GM18909 (cell line): ENCODE measurements around the gene NEU3.
"Not testable (repeated sequence)": the region's sequence is repeated elsewhere in the genome, so short reads cannot be mapped to it uniquely, and the experiment has no call there.

Experiments used
- ATAC-seq: cut with Tn5 transposase; IDR thresholded peaks from one replicate; pipeline ENCODE4 v1.9.1; 2021; ENCODE audit warnings: mild to moderate bottlenecking; ENCODE audit not compliant: unreplicated experiment, poor library complexity

Gene NEU3

DNA sequence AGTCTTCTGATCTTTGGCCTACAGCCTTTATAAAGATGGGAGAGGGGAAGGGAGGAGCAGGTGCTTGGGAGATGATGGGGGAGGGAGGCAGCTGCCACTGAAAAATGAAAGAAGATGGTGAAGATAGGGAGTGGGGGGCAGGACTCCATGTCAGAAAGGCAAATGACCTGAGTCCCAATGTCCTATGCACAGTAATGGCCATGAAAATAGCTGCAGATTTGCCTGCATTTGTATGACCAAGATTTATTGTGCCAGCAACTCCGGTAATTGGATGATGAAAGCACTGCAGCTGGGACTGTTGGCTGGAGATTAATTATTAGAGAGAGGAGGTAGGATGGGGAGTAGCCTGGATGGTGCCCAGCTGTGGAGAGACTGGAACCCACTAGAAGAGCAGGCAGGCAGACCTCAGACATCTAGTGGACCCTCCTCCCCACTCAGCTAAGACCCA, 36.1 kb downstream of the NEU3 start:
- no peak for ATAC-seq

DNA sequence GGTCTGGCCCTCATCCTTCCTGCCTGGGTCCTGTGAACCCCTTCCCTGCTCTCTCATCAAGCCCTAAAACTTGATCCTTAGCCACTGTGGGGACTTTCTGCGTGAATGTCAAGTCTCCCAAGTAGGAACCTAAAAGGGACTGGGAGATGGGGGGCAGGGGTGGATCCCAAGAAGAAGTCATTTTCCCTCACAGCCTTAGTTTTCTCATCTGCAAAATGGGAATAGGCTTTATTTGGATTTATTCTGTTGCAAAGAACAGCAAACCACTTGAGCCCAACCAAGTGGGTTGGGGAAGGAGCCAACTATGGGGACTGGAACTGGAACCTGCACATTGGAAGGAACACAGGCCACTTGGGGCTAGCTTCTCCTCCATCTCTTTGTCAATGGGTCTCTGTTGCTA, 36.8 kb downstream of the NEU3 start:
- ATAC-seq: no peak

DNA sequence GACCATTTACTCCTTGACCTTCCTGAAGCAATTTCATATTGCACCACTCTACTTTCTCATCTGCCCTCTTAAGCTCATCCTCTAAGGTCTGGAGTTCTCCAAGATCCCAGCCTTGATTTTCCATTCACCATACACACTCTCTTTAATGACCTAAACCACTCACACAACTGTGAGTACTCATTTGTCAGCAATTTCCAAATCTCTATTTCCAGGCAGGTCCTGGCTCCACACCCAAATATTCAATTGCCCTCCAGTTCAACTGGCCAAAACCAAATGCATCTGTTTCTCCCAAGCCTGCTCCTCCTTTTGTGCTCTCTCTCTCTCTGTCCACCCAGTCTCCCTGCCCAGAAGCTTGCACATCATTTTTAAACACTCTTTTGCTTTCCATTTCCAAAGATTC, 39.6 kb downstream of the NEU3 start:
- ATAC-seq: no peak

DNA sequence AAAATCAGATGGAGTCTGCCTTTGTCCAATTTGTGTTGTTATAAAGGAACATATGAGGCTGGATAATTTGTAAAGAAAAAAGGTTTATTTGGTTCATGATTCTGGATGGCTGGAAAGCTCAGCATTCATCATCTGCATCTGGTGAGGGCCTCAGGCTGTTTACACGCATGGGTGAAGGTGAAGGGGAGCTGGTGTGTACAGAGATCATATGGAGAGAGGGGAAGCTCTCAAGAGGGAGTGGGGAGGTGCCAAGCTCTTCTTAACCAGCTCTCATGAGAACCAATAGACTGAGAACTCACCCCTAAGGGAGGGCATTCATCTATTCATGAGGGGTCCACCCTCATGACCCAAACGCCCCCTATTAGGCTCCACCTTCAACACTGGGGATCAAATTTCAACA, 40.0 kb downstream of the NEU3 start:
- ATAC-seq: no peak

DNA sequence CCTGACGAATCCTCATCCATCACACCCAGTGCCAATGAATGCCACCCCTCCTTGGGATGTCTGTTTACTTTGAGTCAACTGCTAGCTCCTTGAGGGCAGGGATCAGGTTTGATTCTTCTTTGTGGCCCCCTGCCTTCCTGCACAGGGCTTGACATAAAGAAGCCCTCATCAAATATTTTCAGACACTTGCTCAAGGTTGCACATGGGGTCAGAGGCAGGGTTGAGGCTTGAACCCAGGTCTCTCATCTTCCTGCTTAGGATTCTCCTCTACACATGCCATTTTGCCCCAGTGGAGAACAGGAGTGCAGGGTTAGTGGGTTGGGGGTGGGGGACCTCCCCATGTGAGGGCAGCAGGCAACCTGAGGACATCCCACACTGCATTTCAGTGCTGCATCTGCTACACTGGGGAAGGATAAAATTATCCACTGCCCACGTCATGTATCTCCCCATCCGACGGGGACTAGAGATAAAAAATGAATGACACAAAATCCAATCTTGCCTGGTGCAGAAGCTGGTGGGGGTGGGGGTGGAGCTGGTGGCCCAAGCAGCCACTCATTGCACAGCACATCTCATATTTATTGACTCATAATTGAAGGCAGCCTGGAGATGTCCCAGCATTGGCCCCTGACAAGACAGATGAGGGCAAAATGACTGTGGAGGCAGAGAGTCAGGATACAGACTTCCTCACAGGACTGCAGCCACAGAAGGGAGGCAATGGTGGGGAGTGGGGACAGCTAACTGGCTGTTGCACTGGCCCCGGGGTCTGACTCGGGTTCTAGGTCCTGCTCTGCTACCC, 41.3 kb downstream of the NEU3 start:
- ATAC-seq: no peak

DNA sequence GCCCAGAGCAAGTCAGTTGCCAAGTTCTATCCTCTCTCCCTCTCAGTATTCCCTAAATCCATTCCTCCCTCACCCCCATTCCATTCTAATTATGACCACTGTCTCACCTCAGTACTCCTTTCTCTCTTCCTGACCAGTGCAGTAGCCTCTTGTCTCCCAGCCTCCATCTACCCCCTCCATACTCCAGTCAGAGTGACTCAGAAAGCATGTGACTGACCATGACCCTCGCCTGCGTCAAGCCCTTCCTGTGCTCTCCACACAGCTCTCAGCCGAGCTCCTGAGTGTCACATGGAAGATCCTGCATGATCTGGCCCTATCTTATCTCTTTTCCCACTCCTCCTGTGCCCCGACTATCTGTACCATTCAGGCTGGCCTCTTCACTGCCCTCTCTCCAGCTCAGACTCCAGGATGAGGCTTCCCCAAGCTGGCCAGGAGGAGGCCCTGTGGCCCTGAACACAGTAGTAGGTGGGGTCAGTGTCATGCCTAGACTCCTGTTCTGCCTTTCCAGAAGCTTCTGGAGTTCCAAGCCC, 42.6 kb downstream of the NEU3 start:
- no peak for ATAC-seq

DNA sequence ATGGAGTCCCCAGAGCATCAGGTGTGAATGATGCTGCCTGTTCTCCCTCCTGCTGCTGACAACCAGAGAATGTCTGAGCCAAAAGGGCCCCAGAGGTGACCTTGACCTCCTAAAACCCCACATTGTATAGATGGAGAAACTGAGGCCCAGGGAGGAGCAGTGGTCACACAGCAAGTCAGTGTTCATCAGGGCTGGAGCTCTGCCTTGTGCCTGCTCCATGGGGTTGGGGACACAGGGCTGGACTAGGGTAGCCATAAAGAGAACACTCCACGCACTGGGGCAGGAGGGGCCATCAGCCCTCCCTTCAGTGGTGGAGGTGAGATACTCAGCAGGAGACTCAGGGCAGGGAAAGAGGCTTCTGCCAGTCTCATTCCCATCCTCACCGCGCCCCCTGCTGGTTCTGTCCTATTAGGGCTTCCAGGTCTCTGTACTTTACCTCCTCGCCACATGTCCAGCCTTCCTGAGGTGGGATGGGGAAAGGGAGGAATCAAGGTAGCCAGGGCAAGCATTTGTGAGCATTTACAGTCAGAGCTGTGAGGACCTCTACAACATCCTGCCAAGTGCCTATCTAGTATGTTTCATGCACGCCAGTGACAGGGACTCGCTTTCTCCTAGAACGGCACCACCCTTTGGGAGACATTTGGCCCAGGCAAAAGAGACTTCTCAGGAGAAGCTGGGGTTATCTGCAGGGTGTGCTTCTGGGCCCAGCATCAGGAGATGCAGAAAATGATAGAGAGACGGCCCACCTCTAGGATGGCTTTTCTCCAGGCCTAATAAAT, 43.2 kb downstream of the NEU3 start:
- no peak for ATAC-seq

DNA sequence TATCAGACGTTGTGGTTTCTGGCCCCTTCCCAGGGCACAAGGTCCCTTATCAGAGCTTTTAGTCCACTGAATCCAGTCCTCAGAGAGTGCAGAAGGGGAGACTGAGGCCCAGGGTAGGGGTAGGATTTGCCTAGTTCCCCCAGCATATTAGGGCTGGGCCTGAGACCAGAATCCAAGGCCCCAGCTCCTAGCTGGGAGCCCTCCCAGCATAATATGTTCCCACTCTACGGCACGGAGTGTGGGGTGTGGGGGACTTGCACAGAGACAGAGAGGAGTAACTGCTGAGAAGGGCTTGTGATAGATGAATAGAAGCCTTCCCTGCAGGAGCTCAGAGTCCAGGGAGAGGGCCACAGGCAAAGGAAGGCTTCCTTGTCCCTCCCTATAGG, 43.8 kb downstream of the NEU3 start:
- no peak for ATAC-seq

DNA sequence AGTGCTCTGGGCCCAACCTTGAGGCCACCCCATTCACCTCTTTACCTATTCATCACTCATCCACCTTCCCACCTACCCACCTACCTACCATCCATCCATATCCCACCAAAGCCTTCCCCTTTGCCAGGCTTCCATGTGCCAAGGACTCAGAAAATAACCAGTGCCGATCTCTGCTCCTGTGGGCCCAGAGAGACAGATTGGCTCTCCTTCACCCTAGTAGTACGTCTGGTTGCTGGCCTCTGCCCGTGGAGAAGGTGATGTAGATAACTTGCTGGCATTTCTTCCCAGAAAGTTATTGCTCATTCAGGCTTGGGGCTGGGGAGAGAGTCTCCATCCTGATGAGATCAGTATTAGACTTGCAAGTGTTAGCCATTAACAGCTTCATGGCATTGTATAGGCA, 45.2 kb downstream of the NEU3 start:
- ATAC-seq: no peak

DNA sequence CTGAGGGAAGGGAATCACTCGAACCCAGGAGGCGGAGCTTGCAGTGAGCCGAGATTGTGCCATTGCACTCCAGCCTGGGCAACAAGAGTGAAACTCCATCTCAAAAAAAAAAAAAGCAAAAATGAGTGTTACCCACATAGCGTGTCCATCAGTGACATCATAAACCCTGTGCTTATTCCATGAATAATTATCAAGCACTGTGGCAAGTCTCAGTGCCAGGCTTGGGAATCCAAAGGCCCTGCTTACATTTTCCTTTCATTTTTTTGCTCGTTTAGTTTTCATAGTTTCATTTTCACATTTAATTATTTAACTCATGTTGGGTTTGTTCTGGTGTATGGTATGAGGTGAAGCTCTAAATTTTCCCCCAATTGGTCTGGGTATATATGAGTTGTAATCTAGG, 46.5 kb downstream of the NEU3 start:
- no peak for ATAC-seq

DNA sequence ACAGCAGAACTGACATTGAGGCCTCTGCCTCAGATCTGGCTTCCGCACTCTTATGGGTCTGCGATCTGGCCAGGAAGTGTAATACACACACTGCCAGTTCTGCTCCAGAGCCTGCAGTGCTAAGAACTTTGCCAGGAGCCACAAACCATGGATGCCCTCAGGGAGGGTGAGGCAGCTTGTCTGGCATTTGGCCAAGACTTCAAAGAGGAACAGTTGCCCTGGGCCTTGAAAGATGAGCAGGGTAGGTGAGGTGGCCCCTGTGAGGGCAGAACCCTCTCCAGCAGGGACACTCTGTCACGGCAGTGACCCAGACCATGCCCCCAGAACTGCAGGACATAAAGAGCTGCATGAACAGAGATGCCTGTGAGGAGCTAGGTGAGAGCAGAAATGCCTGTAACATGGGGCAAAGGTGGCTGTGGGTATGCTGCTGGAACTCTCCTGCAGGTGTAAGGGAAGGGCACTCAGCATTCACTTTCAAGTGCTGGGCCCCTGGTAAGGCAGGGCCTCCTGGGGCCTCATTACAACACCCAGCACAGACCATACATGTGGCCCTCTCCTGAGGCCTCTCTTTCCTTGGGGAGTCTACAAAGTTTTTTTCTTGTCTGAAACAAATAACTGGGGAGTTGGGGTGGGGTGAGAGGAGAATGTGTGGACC, 47.3 kb downstream of the NEU3 start:
- no peak for ATAC-seq

DNA sequence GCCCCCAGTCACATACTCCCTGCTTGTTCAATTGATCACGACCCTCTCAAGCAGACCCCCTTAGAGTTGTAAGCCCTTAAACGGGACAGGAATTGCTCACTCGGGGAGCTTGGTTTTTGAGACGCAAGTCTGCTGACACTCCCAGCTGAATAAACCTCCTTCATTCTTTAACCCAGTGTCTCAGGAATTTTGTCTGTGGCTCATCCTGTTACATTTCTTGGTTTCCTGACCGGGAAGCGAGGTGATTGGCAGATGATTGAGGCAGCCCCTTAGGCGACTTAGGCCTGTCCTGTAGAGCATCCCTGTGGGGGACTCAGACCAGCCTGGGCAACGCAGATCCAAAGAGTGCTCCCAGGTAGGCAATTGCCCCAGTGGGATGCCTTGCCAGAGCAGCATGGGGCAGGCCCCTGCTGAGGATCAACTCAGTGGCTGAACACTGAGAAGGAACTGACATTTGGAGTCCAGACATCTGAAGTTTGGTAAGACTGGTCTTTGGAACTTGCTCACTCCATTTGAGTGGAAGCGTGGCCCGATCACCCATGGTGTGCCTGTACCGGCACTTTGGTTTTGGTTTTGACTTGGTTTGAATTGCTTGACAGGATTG, 51.5 kb downstream of the NEU3 start:
- ATAC-seq: no peak

DNA sequence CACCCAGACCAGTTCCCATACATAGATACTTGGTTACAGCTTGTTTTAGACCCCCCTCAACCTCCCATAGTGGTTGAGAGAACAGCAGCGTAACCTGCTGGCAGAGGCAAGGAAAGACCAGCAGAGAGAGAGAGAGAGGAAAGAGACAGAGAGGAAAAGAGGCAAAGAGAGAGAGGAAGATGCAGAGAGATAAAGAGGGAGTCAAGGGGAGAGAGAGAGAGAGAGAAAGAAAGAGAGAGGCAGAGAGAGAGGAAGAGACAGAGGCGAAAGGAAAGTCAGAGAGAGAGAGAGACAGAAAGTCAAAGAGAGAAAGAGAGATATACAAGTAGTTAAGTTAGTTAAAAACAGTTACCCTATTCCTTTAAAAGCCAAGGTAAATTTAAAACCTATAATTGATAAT, 52.5 kb downstream of the NEU3 start:
- no peak for ATAC-seq

DNA sequence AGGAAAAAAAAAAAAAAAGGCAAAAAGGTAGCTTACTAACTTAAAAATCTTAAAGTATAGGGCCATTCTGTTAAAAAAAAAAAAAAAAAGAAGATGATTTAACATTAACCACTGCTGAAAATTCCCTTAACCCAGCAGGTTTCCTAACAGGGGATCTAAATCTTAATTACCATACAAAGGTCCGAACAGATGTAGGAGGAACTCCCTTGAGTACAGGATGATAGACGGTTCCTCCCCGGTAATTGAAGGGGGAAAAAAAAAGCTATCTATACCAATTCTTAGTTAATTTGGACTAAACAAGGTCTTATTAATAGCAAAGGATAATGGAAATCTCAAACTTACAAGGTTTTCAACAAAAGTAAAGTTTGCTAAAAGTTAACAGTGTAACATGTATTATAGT, 53.1 kb downstream of the NEU3 start:
- not testable (repeated sequence) for ATAC-seq

DNA sequence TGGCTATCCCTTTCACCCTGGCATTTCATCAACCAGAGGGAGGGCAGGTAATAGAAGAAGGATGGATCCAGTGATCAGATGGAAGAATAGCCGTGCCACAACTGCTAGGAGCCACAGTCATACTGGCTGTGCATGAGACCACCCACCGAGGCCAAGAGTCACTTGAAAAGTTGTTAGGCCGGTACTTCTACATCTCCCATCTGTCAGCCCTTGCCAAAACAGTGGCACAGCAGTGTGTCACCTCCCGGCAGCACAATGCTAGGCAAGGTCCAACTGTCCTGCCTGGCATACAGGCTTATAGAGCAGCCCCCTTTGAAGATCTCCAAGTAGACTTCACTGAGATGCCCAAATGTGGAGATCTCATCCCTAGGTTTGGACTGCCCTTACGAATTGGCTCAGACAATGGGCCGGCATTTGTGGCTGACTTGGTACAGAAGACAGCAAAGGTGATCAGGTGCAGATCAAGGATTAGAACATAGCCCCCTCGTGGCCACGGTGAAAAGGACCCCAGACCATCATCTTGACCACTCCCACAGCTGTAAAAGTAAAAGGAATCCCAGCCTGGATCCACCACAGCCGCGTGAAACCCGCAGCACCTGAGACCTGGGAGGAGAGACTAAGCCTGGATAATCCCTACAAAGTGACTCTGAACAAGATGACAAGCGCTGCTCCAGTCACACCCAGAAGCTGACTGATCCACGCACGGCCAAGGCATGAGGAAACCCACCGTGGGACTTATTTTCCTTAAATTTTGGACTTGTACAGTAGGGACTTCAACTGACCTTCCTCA, 55.8 kb downstream of the NEU3 start:
- not testable (repeated sequence) for ATAC-seq

DNA sequence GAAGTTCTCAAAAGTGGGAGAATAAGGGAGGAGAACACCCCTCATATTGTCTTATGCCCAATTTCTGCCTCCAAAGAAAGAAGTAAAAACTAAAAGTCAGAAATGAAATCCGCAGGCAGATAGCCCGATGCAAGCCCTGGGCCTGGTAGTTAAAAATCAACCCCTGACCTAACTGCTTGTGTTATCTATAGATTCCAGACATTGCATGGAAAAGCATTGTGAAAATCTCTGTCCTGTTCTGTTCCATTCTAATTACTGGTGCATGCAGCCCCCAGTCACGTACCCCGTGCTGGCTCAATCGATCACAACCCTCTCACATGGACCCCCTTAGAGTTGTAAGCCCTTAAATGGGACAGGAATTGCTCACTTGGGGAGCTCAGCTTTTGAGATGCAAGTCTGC, 57.9 kb downstream of the NEU3 start:
- not testable (repeated sequence) for ATAC-seq

DNA sequence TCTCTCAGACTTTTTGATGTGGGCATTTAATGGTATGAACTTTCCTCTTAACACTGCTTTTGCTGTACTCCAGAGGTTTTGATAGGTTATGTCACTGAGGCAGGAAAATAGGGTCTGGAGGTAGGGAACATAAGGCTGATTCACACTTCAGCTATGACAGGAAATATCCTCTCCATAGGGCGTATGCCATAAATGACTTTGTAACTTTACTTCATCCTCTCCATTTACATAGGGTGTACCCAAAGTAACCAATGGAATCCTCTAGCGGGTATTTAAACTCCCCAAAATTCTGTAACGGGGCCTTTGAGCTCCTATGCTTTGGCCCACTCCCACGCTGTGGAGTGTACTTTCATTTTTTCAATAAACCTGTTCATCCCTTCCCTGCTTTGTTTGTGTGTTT, 58.5 kb downstream of the NEU3 start:
- ATAC-seq: no peak

DNA sequence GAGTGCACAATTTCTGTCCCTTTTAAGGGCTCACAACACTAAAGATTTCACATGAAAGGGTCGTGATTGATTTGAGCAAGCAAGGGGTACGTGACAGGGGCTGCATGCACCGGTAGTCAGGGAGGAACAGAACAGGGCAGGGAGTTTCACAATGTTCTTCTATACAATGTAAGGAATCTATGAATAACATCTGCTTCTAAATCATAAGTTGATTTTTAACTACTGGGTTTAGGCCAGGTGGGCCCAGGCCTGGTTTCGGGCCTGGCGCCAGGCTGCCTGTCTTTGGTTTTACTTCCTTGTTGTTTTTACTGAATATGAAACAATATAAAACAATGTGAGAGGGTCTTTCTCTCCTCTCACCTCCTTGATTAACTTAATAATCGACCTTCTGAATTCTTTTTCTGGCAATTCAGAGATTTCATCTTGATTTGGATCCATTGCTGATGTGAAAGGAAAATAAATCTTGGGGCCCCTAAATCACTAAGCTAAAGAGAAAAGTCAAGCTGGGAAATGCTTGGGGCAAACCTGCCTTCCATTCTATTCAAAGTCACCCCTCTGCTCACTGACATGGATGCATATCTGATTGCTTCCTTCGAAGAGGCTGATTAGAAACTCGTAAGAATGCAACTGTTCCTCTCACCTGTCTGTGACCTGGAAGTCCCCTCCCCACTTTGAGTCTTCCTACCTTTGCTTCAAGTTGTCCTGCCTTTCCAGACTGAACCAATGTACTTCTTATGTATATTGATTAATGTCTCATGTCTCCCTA, 61.0 kb downstream of the NEU3 start:
- ATAC-seq: not testable (repeated sequence)

DNA sequence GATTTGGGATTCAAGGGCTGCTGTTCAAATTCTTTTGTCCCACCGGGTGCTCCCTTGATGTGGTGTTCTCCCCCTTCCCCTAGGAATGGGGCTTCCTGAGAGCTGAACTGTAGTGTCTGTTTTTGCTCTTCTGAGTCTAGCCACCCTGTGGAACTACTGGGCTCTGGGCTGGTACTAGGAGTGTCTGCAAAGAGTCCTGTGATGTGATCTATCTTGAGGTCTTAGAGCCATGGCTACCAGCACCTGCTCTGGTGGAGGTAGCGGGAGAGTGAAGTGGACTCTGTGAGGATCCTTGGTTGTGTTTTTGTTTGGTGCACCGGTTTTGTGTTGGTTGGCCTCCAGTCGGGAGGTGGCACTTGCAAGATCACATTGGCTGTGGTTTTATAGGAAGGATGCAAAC, 61.8 kb downstream of the NEU3 start:
- no peak for ATAC-seq
